Measurements from ENCODE around the gene ANKS3.

Gene ANKS3

DNA sequence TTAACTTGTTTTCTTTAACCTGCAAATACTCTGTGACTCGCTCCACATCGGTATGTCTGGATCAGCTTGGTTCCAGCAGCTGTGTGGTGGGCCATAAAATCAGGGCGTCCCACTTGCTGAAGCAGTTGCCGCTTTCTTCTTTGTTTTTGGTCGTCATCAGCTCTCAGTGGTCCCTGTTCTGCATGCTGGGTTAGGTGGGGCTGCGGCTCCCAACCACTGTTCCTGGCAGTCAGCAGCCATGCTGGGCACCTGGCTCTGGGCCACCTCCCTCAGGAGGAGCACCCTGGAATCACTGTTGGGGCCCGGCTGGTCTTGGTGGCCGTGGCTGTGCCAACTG is 86.5 kb downstream of the ANKS3 start:
- Histone ChIP-seq H3K9ac (no peak overlapping the region), H3K27ac (no peak overlapping the region), H3K27me3 (ENCODE audit: insufficient read depth, low read depth) (no peaks in the 10 kb centered on the region), H3K36me3 (ENCODE audit: insufficient read depth) (no peaks in the 10 kb centered on the region), H3K4me1 (ENCODE audit: low read depth, poor library complexity, severe bottlenecking) (no peaks in the 10 kb centered on the region), H3K79me2 (ENCODE audit: insufficient read depth, low read depth) (peaks cover 7% of the 10 kb centered on the region; the same call in 1 of the 2 replicates), H3K4me2 (no peak overlapping the region), H4K20me1 (ENCODE audit: insufficient read depth) (no peaks in the 10 kb centered on the region), H3K4me3 (IDR thresholded peaks at IDR 0.05; ENCODE audit: insufficient read depth, low read depth, low read length) (no peak overlapping the region), H2AFZ (ENCODE audit: low read depth) (no peak overlapping the region)
- TF ChIP-seq, protein P1, sequence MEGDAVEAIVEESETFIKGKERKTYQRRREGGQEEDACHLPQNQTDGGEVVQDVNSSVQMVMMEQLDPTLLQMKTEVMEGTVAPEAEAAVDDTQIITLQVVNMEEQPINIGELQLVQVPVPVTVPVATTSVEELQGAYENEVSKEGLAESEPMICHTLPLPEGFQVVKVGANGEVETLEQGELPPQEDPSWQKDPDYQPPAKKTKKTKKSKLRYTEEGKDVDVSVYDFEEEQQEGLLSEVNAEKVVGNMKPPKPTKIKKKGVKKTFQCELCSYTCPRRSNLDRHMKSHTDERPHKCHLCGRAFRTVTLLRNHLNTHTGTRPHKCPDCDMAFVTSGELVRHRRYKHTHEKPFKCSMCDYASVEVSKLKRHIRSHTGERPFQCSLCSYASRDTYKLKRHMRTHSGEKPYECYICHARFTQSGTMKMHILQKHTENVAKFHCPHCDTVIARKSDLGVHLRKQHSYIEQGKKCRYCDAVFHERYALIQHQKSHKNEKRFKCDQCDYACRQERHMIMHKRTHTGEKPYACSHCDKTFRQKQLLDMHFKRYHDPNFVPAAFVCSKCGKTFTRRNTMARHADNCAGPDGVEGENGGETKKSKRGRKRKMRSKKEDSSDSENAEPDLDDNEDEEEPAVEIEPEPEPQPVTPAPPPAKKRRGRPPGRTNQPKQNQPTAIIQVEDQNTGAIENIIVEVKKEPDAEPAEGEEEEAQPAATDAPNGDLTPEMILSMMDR (conservative IDR thresholded peaks at IDR 0.05; ENCODE audit: low read depth, low read length): no peak

DNA sequence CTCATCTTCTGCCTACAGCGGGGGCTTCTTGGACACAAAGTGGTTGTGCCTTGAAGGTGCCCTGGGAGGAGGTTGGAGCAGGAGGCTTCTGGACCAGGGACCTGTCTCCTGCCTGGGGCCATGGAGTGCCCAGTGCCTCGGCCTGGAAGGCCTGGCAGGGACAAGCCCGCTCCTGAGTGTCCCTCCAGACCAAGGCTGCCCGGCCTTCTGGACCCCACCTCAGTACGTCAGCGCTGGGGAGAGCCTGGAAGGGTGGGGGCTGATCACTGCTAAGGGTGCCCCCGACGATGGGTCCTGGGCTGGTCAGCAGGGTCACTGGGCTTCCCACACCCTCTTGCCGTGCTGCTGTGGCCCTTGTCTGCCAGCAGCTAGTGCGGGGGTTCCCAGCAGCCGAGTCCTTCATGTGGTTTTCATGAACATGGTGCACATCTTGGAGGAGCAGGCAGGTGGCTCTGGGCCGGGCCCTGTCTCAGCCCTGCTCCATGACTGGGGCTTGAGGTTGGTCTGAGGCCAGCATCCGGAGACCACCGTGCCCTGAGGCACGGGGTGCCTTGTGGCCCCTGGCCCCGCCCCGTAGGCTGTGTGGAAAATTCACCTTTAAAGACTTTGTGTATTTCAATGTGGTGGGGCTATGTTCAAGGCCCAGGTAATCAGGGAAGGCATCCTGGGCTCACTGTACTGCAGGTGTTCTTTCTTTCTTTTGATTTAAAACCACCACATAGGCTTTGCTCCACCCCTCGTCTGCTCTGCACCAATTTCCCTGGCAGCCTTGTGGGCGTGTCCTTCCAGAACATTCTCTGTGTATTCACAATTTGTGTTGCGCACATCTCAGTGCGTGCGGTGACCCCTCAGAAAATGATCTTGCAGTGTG is 87.1 kb downstream of the ANKS3 start:
- Histone ChIP-seq H3K79me2 (ENCODE audit: insufficient read depth, low read depth) (peaks cover 8% of the 10 kb centered on the region; the same call in 1 of the 2 replicates), H3K9ac (no peak overlapping the region), H3K4me2 (no peak overlapping the region), H4K20me1 (ENCODE audit: insufficient read depth) (no peaks in the 10 kb centered on the region), H3K27me3 (ENCODE audit: insufficient read depth, low read depth) (no peaks in the 10 kb centered on the region), H3K4me1 (ENCODE audit: low read depth, poor library complexity, severe bottlenecking) (no peaks in the 10 kb centered on the region), H2AFZ (ENCODE audit: low read depth) (no peak overlapping the region), H3K27ac (no peak overlapping the region), H3K4me3 (IDR thresholded peaks at IDR 0.05; ENCODE audit: insufficient read depth, low read depth, low read length) (no peak overlapping the region), H3K36me3 (ENCODE audit: insufficient read depth) (no peaks in the 10 kb centered on the region)
- TF ChIP-seq, protein P1 (conservative IDR thresholded peaks at IDR 0.05; ENCODE audit: low read depth, low read length): no peak
